Spleen (tissue), 7 donors: ENCODE results near the gene OR4N2.
"Not testable (repeated sequence)": the region's sequence is repeated elsewhere in the genome, so short reads cannot be mapped to it uniquely, and the experiment has no call there.

Experiments
- POLR2A ChIP-seq, 3 donors: fragments of 450-650 bp; IDR thresholded peaks; one replicate each; pipeline ENCODE4 v1.5.1; 2017; ENCODE audit warnings: antibody characterized with exemption in 3 of 3, mild to moderate bottlenecking in 1 of 3
- TF ChIP-seq, protein P1 (sequence below), 11 experiments: fragments of 200-600 bp in 7 of 11; fragments of 450-650 bp in 4 of 11; sonication (generic) in 4 of 11; IDR thresholded peaks in 8 of 11; conservative IDR thresholded peaks in 3 of 11; 1 replicate in 7 of 11; 2 replicates in 4 of 11; pipeline versions ENCODE4 v1.4.0 to v1.8.0; 2016 to 2021; ENCODE audit warnings: antibody characterized with exemption in 11 of 11, inconsistent platforms in 4 of 11, mild to moderate bottlenecking in 1 of 11
- donor health status: DM: no; HTN: no; CAD: no; lungs with moderate emphysema.
- donor health status: DM: no; HTN: no; CAD: no.
- donor health status: DM: no; HTN: no; CAD: no.

DNA sequence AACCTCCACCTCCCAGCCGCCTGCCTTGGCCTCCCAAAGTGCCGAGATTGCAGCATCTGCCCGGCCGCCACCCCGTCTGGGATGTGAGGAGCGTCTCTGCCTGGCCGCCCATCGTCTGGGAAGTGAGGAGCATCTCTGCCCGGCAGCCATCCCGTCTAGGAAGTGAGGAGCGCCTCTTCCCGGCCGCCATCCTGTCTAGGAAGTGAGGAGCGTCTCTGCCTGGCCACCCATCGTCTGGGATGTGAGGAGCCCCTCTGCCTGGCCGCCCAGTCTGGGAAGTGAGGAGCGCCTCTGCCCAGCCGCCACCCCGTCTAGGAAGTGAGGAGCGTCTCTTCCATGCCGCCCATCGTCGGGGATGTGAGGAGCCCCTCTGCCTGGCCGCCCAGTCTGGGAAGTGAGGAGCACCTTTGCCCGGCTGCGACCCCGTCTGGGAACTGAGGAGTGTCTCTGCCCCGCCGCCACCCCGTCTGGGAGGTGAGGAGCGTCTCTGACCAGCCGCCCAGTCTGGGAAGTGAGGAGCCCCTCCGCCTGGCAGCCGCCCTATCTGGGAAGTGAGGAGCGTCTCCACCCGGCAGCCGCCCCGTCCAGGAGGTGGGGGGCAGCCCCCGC is 62.6 kb downstream of the OR4N2 start:
- TF ChIP-seq, protein P1, sequence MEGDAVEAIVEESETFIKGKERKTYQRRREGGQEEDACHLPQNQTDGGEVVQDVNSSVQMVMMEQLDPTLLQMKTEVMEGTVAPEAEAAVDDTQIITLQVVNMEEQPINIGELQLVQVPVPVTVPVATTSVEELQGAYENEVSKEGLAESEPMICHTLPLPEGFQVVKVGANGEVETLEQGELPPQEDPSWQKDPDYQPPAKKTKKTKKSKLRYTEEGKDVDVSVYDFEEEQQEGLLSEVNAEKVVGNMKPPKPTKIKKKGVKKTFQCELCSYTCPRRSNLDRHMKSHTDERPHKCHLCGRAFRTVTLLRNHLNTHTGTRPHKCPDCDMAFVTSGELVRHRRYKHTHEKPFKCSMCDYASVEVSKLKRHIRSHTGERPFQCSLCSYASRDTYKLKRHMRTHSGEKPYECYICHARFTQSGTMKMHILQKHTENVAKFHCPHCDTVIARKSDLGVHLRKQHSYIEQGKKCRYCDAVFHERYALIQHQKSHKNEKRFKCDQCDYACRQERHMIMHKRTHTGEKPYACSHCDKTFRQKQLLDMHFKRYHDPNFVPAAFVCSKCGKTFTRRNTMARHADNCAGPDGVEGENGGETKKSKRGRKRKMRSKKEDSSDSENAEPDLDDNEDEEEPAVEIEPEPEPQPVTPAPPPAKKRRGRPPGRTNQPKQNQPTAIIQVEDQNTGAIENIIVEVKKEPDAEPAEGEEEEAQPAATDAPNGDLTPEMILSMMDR (IDR thresholded peaks at IDR 0.05 in 8 of 11, conservative IDR thresholded peaks at IDR 0.05 in 3 of 11) = not testable (repeated sequence)
- TF ChIP-seq POLR2A (IDR thresholded peaks at IDR 0.05) = not testable (repeated sequence)
